ENCODE measurements around the gene PACSIN2.

Gene PACSIN2

GRCh38 chr22:42855211-42855610 lies 159.7 kb downstream of the PACSIN2 start:
- no peak for DNase-seq

- no peak for DNase-seq
Observed at GRCh38 chr22:42848941-42849550, 165.9 kb downstream of the PACSIN2 start.

DNA sequence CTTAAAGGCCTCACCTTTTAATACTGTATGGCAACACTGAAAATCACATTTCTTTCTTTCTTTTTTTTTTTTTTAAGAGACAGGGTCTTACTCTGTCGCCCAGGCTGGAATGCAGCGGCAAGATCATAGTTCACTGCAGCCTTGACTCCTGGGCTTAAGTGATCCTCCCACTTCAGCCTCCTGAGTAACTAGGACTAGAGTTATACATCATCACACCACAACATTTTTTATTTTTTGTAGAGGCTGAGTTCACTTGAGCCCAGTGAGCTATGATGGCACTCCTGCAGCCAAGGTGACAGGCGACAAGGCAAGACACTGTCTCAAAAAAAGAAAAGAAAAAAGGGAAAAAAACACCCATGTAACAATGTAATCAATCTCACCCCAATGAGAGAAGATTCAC lies 167.8 kb downstream of the PACSIN2 start:
- no peak for DNase-seq

GRCh38 chr22:42844756-42845155 lies 170.2 kb downstream of the PACSIN2 start:
- no peak for DNase-seq

- DNase-seq, result no peak
Observed at GRCh38 chr22:42842658-42843370, 172.1 kb downstream of the PACSIN2 start.

GRCh38 chr22:42841444-42841843 lies 173.5 kb downstream of the PACSIN2 start:
- no peak for DNase-seq

GRCh38 chr22:42837556-42837955 lies 177.4 kb downstream of the PACSIN2 start:
- no peak for DNase-seq

GRCh38 chr22:42836026-42836425 lies 178.9 kb downstream of the PACSIN2 start:
- no peak for DNase-seq

DNA sequence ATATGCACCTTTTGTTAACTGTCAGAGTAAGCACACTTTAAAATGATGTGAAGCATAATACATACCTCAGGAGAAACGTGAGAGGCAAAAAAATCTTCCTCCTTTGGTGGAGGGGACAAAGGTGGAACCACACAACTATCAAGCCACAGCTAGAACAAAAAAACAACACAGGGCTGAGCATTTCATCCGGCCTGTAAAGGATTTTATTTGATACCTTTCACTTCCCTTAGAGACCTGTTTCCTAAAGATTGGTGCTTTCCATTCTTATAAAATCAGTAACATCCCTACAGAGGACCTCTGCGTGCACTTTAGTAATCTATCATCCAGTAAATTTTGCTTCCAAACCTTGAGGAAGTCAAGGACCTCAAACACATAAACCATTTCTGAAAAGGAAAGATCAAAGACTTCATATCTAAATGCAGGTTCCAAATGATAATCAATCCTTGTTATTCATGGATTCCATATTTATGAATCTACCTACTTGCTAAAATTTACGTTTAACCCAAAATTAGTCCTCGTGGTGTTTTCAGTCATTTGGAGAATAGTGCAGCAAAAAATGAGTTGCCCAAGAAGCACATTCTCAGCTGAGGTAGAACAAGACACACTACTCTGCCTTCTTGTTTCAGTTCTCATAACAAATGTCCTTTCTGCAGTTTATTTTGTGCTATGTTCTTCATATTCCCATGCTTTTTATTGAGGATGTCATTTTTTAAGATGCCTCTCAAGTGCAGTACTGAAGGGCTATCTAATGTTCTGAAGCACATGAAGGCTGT lies 180.6 kb downstream of the PACSIN2 start:
- DNase-seq, result no peak

- no peak for DNase-seq
Observed at GRCh38 chr22:42833104-42833503, 181.8 kb downstream of the PACSIN2 start.

- DNase-seq, result no peak
Observed at GRCh38 chr22:42831712-42832111, 183.2 kb downstream of the PACSIN2 start.

GRCh38 chr22:42830161-42830560 lies 184.8 kb downstream of the PACSIN2 start:
- no peak for DNase-seq

DNA sequence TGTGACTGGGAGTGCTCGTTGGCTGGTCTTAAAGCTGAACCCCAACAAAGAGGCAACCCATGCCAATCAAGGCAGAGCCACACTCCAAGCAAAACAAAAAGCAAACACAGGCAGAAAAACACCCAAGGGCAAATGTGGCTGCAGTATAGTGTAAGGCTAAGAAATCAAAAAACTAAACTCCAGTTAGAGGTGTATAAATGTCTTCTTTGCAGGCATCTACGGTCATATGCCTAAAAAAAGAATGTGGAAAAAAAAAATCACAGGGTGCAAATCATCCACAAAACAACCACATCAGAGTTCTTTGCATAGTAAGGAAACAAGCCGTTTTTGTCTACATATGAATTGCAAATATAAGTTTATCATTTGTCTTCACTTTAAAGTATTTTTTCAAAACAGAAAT lies 185.6 kb downstream of the PACSIN2 start:
- no peak for DNase-seq

DNA sequence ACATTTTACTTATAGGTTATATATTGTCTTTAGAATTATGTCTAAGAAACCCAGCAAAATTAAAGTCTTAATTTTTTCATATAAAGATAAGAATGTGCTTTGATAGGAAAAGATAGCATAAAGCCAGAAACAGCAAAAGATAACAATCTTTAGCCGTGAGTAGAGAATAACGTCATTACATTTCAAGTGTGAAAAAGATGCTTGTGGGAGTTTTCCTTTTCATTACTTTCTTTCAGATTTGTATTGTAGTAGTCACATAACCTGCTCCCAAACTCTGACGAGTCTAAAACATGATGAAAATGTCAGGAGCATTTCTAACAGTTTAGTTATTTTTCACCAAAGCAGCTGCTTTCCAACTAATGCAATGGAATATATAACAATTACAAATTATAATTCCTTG lies 189.2 kb downstream of the PACSIN2 start:
- no peak for DNase-seq

DNA sequence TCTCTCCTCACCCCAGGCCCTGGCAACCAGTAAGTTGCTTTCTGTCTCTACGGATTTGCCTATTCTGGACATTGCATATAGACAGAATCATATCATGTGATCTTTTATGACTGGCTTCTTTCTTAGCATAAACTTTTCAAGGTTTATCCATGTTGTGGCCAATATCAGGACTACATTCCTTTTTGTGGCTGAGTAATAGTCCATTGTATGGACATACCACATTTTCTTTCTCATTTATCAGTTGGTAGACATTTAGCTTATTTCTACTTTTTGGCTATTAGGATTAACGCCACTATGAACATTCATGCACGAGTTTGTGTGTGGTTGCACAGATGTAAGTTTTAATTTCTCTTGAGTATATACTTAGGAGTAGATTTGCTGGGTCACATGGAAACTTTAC lies 193.6 kb downstream of the PACSIN2 start:
- DNase-seq, result no peak

GRCh38 chr22:42820045-42820763 lies 194.7 kb downstream of the PACSIN2 start:
- DNase-seq, result peak; percentile 42
